ENCODE results near the gene TANC1.
A peak's percentile ranks its signal among the peaks of the same experiment; 100 is the strongest.

Gene TANC1

DNA sequence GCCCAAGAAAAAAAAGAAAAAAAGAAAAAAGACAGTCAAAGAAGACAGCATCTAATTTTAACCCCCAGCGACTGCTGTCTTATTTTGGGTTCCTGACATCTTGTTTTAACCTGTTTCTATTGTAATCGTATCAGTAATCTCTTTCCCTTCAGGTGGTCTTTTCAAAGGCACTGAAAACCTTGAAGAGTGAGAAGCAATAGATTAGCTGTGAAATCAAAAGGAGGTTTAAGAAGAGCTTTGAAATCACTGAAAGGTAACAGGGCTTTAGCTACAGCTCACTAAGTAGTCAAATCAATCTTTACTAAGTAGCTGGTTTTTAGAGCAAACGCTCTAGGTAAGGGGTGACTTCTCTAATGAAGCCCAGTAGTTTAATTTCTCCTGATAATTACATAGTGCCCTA is 5.4 kb upstream of the TANC1 start:
- Mint-ChIP-seq H3K4me1 (peaks cover 75% of the 10 kb centered on the region), H3K27ac (peak overlapping the region; percentile 77), H3K4me3 (no peak overlapping the region), H3K9me3 (peaks cover 7% of the 10 kb centered on the region), H3K36me3 (ENCODE audit: low read depth) (peaks cover 5% of the 10 kb centered on the region), H3K27me3 (ENCODE audit: low read depth, poor library complexity) (peaks cover 3% of the 10 kb centered on the region)
- TF ChIP-seq, protein P1, sequence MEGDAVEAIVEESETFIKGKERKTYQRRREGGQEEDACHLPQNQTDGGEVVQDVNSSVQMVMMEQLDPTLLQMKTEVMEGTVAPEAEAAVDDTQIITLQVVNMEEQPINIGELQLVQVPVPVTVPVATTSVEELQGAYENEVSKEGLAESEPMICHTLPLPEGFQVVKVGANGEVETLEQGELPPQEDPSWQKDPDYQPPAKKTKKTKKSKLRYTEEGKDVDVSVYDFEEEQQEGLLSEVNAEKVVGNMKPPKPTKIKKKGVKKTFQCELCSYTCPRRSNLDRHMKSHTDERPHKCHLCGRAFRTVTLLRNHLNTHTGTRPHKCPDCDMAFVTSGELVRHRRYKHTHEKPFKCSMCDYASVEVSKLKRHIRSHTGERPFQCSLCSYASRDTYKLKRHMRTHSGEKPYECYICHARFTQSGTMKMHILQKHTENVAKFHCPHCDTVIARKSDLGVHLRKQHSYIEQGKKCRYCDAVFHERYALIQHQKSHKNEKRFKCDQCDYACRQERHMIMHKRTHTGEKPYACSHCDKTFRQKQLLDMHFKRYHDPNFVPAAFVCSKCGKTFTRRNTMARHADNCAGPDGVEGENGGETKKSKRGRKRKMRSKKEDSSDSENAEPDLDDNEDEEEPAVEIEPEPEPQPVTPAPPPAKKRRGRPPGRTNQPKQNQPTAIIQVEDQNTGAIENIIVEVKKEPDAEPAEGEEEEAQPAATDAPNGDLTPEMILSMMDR (IDR thresholded peaks at IDR 0.05): no peak
- no peak for DNase-seq

GRCh38 chr2:158965107-158965506 is 3.3 kb upstream of the TANC1 start:
- peak overlapping the region; percentile 100 for H3K27ac Mint-ChIP-seq
- no peaks in the 10 kb centered on the region for H3K27me3 Mint-ChIP-seq (ENCODE audit: low read depth, poor library complexity)
- H3K4me1 Mint-ChIP-seq: peaks cover 70% of the 10 kb centered on the region
- H3K36me3 Mint-ChIP-seq (ENCODE audit: low read depth): no peaks in the 10 kb centered on the region
- no peak overlapping the region for H3K4me3 Mint-ChIP-seq
- peaks cover 3% of the 10 kb centered on the region for H3K9me3 Mint-ChIP-seq
- DNase-seq: peak; percentile 13
- TF ChIP-seq, protein P1 (IDR thresholded peaks at IDR 0.05): no peak

- Mint-ChIP-seq H3K27me3 (ENCODE audit: low read depth, poor library complexity) (no peaks in the 10 kb centered on the region), H3K4me3 (peak overlapping the region; percentile 58), H3K9me3 (peaks cover 3% of the 10 kb centered on the region), H3K4me1 (peaks cover 76% of the 10 kb centered on the region), H3K27ac (peak overlapping the region; percentile 100), H3K36me3 (ENCODE audit: low read depth) (no peaks in the 10 kb centered on the region)
- DNase-seq: no peak
- TF ChIP-seq, protein P1 (IDR thresholded peaks at IDR 0.05): no peak
These were observed 2.8 kb upstream of the TANC1 start for GRCh38 chr2:158965641-158966040.

GRCh38 chr2:158966312-158966711 is 2.1 kb upstream of the TANC1 start:
- Mint-ChIP-seq H3K27ac (peak overlapping the region; percentile 100), H3K4me3 (peak overlapping the region; percentile 89), H3K9me3 (peaks cover 1% of the 10 kb centered on the region), H3K27me3 (ENCODE audit: low read depth, poor library complexity) (peaks cover 3% of the 10 kb centered on the region), H3K4me1 (peaks cover 80% of the 10 kb centered on the region), H3K36me3 (ENCODE audit: low read depth) (no peaks in the 10 kb centered on the region)
- TF ChIP-seq, protein P1 (IDR thresholded peaks at IDR 0.05): no peak
- DNase-seq: no peak

GRCh38 chr2:158967114-158967730 is 1.2 kb upstream of the TANC1 start:
- Mint-ChIP-seq H3K27ac (peak overlapping the region; percentile 100), H3K36me3 (ENCODE audit: low read depth) (no peaks in the 10 kb centered on the region), H3K9me3 (no peaks in the 10 kb centered on the region), H3K4me3 (peak overlapping the region; percentile 89), H3K27me3 (ENCODE audit: low read depth, poor library complexity) (peaks cover 3% of the 10 kb centered on the region), H3K4me1 (peaks cover 85% of the 10 kb centered on the region)
- TF ChIP-seq, protein P1 (IDR thresholded peaks at IDR 0.05): no peak
- DNase-seq: peak; percentile 49
